HEK293 (cell line): Measurements from ENCODE around the gene PHAF1.

Source experiments
- CTCF ChIA-PET: fragments of 350-600 bp; formaldehyde crosslinking; extraction: SDS; loops from one replicate; lab custom pipeline; 2021; ENCODE audit warnings: antibody characterized with exemption; lab: Yijun Ruan, JAX
- POLR2A ChIA-PET: fragments of 300-600 bp; formaldehyde crosslinking; extraction: SDS; loops from one replicate; lab custom pipeline; 2020; ENCODE audit warnings: antibody characterized with exemption, inconsistent platforms; lab: Yijun Ruan, JAX
- H3K27ac ChIP-seq: fragments of 200-500 bp; sonication (Bioruptor generic); 2 replicates; pipeline ENCODE4 v1.5.1; 2014; ENCODE audit warnings: low read depth, low read length, control low read depth, inconsistent platforms; ENCODE audit errors: extremely low read depth
- H3K36me3 ChIP-seq, 2 experiments: fragments of 200-500 bp in 1 of 2; sonication (Bioruptor generic) in 1 of 2; 1 replicate in 1 of 2; 2 replicates in 1 of 2; pipeline ENCODE4 v1.5.1; 2014 to 2017; ENCODE audit warnings: inconsistent platforms in 2 of 2, low read length in 2 of 2; ENCODE audit not compliant: control insufficient read depth in 2 of 2, insufficient read depth in 1 of 2
- H3K4me1 ChIP-seq: fragments of 200-500 bp; sonication (Bioruptor generic); 2 replicates; pipeline ENCODE4 v1.5.1; 2014; ENCODE audit warnings: mild to moderate bottlenecking, low read length, inconsistent platforms; ENCODE audit not compliant: control insufficient read depth, insufficient read depth
- H3K4me3 ChIP-seq: 2 replicates; pipeline ENCODE4 v1.5.1; 2011; ENCODE audit warnings: low read depth, mild to moderate bottlenecking, control low read depth, low read length, moderate library complexity
- H3K9me3 ChIP-seq: fragments of 200-500 bp; sonication (Bioruptor generic); 2 replicates; pipeline ENCODE4 v1.5.1; 2014; ENCODE audit warnings: low read depth, low read length, inconsistent platforms; ENCODE audit not compliant: control insufficient read depth, insufficient read depth
- IKZF3 ChIP-seq: fragments of 450-650 bp; IDR thresholded peaks from 2 replicates; pipeline ENCODE4 v1.5.0; 2018; ENCODE audit warnings: missing biosample characterization, mild to moderate bottlenecking, missing genetic modification characterization, moderate library complexity
- SP2 ChIP-seq: fragments of 450-650 bp; formaldehyde crosslinking; IDR thresholded peaks from 2 replicates; pipeline ENCODE4 v1.5.1; 2016; ENCODE audit warnings: missing biosample characterization, missing genetic modification characterization
- ZBTB10 ChIP-seq: fragments of 450-650 bp; formaldehyde crosslinking; IDR thresholded peaks from 2 replicates; pipeline ENCODE4 v1.5.1; 2016; ENCODE audit warnings: missing biosample characterization, missing genetic modification characterization
- ZBTB20 ChIP-seq: fragments of 450-650 bp; formaldehyde crosslinking; IDR thresholded peaks from 2 replicates; pipeline ENCODE4 v1.5.1; 2016; ENCODE audit warnings: missing biosample characterization, missing genetic modification characterization
- ZIC2 ChIP-seq: fragments of 450-650 bp; formaldehyde crosslinking; IDR thresholded peaks from 2 replicates; pipeline ENCODE4 v1.5.1; 2016; ENCODE audit warnings: missing biosample characterization, missing genetic modification characterization
- ZNF133 ChIP-seq: fragments of 450-650 bp; formaldehyde crosslinking; IDR thresholded peaks from 2 replicates; pipeline ENCODE4 v1.5.1; 2016; ENCODE audit warnings: missing biosample characterization, missing genetic modification characterization
- ZNF335 ChIP-seq: fragments of 450-650 bp; formaldehyde crosslinking; conservative IDR thresholded peaks from 2 replicates; pipeline ENCODE4 v1.5.1; 2016; ENCODE audit warnings: missing biosample characterization, missing genetic modification characterization
- ZNF473 ChIP-seq: fragments of 450-650 bp; formaldehyde crosslinking; IDR thresholded peaks from 2 replicates; pipeline ENCODE4 v1.5.1; 2017; ENCODE audit warnings: missing biosample characterization, missing genetic modification characterization
- ZNF654 ChIP-seq: fragments of 450-650 bp; formaldehyde crosslinking; IDR thresholded peaks from 2 replicates; pipeline ENCODE4 v1.5.1; 2016; ENCODE audit warnings: low read depth, missing biosample characterization, missing genetic modification characterization
- TF ChIP-seq, protein P1 (sequence below): fragments of 450-650 bp; formaldehyde crosslinking; IDR thresholded peaks from 2 replicates; pipeline ENCODE4 v1.5.1; 2016; ENCODE audit warnings: missing biosample characterization, missing genetic modification characterization
- TF ChIP-seq, protein P2 (sequence below): fragments of 450-650 bp; IDR thresholded peaks from 2 replicates; pipeline ENCODE4 v1.5.1; 2018; ENCODE audit warnings: missing biosample characterization, mild to moderate bottlenecking, missing genetic modification characterization

Gene PHAF1

GRCh38 chr16:67150833-67151396 lies 41.2 kb downstream of the PHAF1 start, which contains the start of gene B3GNT9 (continued):
- TF ChIP-seq ZNF133 (tag by site-specific recombination): no peak
- peak; percentile 63 for TF ChIP-seq ZBTB10 (tag by site-specific recombination)
- peak; percentile 28; the same call in 1 of the 2 replicates for TF ChIP-seq IKZF3 (tag by site-specific recombination)
- TF ChIP-seq, protein P1, sequence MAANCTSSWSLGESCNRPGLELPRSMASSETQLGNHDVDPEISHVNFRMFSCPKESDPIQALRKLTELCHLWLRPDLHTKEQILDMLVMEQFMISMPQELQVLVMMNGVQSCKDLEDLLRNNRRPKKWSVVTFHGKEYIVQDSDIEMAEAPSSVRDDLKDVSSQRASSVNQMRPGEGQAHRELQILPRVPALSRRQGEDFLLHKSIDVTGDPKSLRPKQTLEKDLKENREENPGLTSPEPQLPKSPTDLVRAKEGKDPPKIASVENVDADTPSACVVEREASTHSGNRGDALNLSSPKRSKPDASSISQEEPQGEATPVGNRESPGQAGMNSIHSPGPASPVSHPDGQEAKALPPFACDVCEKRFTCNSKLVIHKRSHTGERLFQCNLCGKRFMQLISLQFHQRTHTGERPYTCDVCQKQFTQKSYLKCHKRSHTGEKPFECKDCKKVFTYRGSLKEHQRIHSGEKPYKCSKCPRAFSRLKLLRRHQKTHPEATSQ (tag by site-specific recombination): no peak
- TF ChIP-seq ZBTB20: peak; percentile 55; the same call in 1 of the 2 replicates
- no peak for TF ChIP-seq SP2
- TF ChIP-seq ZNF654 (tag by site-specific recombination): no peak
- TF ChIP-seq, protein P2, sequence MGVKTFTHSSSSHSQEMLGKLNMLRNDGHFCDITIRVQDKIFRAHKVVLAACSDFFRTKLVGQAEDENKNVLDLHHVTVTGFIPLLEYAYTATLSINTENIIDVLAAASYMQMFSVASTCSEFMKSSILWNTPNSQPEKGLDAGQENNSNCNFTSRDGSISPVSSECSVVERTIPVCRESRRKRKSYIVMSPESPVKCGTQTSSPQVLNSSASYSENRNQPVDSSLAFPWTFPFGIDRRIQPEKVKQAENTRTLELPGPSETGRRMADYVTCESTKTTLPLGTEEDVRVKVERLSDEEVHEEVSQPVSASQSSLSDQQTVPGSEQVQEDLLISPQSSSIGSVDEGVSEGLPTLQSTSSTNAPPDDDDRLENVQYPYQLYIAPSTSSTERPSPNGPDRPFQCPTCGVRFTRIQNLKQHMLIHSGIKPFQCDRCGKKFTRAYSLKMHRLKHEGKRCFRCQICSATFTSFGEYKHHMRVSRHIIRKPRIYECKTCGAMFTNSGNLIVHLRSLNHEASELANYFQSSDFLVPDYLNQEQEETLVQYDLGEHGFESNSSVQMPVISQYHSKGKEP (tag by site-specific recombination): no peak

DNA sequence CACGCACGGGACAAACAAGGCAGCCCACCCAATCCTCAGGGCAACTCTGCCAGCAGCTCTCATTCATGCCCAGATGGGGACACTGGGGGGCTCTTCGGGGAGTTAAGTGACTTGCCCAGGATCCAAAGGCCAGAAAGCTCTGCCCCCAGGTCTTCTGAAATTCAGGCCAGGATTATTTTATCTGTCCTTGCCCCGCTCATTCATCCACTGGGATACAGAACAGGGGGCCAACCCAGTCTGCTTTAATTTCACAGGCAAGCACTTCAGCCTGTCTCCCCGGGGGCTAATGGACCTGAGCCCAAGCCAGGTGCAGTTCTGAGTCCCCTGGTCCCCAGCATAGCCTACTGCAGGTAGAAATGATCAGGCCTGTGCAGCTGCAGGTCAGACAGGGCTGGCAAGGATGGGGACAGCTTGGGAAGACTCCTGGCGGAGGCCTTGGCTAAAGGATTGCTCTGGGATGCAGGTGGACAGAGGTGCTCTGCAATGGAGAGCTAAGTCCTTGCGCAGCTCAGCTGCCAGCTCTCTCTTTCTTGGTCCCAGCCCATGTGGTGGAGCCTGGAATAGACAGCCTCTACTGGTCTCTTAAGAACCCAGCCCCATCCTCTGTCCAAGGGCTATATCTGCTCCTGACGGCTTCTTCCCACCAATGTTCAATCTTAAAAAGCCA lies 41.8 kb downstream of the PHAF1 start:
- no peak overlapping the region for H3K27ac ChIP-seq
- 0 out of 2 replicates have a peak, but pooled peaks cover 3% of the 10 kb centered on the region for H3K4me1 ChIP-seq
- peak; percentile 22; the same call in 1 of the 2 replicates for TF ChIP-seq ZNF335
- no peak for TF ChIP-seq ZNF473 (tag by site-specific recombination)
- no peak overlapping the region for H3K4me3 ChIP-seq
- H3K36me3 ChIP-seq: peaks cover 0 to 31% of the 10 kb centered on the region in 2 experiments; a peak in 1 of 3 replicates
- no peaks in the 10 kb centered on the region for H3K9me3 ChIP-seq
- ChIA-PET POLR2A (interaction anchor here (0.8 kb wide), 1 partner anchor 33 kb away, joined by 3 read pairs; no protein-coding TSS in a partner anchor), CTCF (interaction anchor here (0.7 to 7.4 kb wide), 6 partner anchors 10 to 256 kb away, joined by 3 to 155 read pairs (median 6); partner anchors contain the start of gene CES3)

- H3K4me1 ChIP-seq: 0 out of 2 replicates have a peak, but pooled peaks cover 3% of the 10 kb centered on the region
- peaks cover 0 to under 1% of the 10 kb centered on the region in 2 experiments; a peak in 1 of 3 replicates for H3K36me3 ChIP-seq
- CTCF ChIA-PET: interaction anchor here (0.5 to 7.4 kb wide), 53 partner anchors 10 to 292 kb away, joined by 3 to 155 read pairs (median 6); partner anchors contain the start of genes CBFB, CES3, EXOC3L1 and NOL3
- no peak overlapping the region for H3K4me3 ChIP-seq
- POLR2A ChIA-PET: interaction anchor here (0.5 to 2.0 kb wide), 7 partner anchors 15 to 194 kb away, joined by 3 to 10 read pairs (median 4); partner anchors contain the start of genes CES3 and NOL3
- no peaks in the 10 kb centered on the region for H3K9me3 ChIP-seq
- TF ChIP-seq ZNF133 (tag by site-specific recombination): peak; percentile 94
- no peak for TF ChIP-seq ZIC2 (tag by site-specific recombination)
- H3K27ac ChIP-seq: no peak overlapping the region
These were observed 45.0 kb downstream of the PHAF1 start for GRCh38 chr16:67154578-67155294.
